SK-N-SH treated with all-trans-retinoic acid at 6 μM for 48 hours (cell line): Measurements from ENCODE around the gene RERG.

Experiments used
- GLIS3 ChIP-seq: fragments of 250-450 bp; sonication (Bioruptor Pico); IDR thresholded peaks from 2 replicates; pipeline ENCODE4 v1.5.0; 2020; ENCODE audit warnings: mild to moderate bottlenecking, moderate library complexity
- PATZ1 ChIP-seq: fragments of 250-450 bp; sonication (Bioruptor Pico); IDR thresholded peaks from 2 replicates; pipeline ENCODE4 v1.8.0; 2020; ENCODE audit warnings: mild to moderate bottlenecking, moderate library complexity, borderline replicate concordance
- PPARA ChIP-seq: fragments of 250-450 bp; sonication (Bioruptor Pico); IDR thresholded peaks from 2 replicates; pipeline ENCODE4 v1.5.0; 2020; ENCODE audit warnings: mild to moderate bottlenecking, borderline replicate concordance
- RARB ChIP-seq: fragments of 250-450 bp; sonication (Bioruptor Pico); IDR thresholded peaks from 2 replicates; pipeline ENCODE4 v1.8.0; 2021; ENCODE audit warnings: mild to moderate bottlenecking, moderate library complexity
- SNAI2 ChIP-seq: fragments of 250-450 bp; sonication (Bioruptor Pico); IDR thresholded peaks from 2 replicates; pipeline ENCODE4 v1.5.0; 2020; ENCODE audit warnings: mild to moderate bottlenecking, moderate library complexity
- ZFP30 ChIP-seq: fragments of 450-650 bp; formaldehyde crosslinking; IDR thresholded peaks from 2 replicates; pipeline ENCODE4 v1.5.0; 2022; ENCODE audit warnings: mild to moderate bottlenecking, moderate library complexity
- ZNF70 ChIP-seq: fragments of 450-650 bp; formaldehyde crosslinking; IDR thresholded peaks from 2 replicates; pipeline ENCODE4 v1.5.0; 2020; ENCODE audit warnings: mild to moderate bottlenecking, moderate library complexity
- ZNF8 ChIP-seq: fragments of 450-650 bp; formaldehyde crosslinking; IDR thresholded peaks from 2 replicates; pipeline ENCODE4 v1.5.0; 2020; ENCODE audit warnings: mild to moderate bottlenecking, moderate library complexity
- TF ChIP-seq, protein P1 (sequence below): fragments of 250-450 bp; sonication (Bioruptor Pico); IDR thresholded peaks from 2 replicates; pipeline ENCODE4 v1.8.0; 2021; ENCODE audit warnings: low read depth, mild to moderate bottlenecking, moderate library complexity, borderline replicate concordance

GRCh38 chr12:15231493-15231892, 10.3 kb upstream of the RERG start:
- TF ChIP-seq PATZ1 (CRISPR knock-in tag): no peak
- TF ChIP-seq, protein P1, sequence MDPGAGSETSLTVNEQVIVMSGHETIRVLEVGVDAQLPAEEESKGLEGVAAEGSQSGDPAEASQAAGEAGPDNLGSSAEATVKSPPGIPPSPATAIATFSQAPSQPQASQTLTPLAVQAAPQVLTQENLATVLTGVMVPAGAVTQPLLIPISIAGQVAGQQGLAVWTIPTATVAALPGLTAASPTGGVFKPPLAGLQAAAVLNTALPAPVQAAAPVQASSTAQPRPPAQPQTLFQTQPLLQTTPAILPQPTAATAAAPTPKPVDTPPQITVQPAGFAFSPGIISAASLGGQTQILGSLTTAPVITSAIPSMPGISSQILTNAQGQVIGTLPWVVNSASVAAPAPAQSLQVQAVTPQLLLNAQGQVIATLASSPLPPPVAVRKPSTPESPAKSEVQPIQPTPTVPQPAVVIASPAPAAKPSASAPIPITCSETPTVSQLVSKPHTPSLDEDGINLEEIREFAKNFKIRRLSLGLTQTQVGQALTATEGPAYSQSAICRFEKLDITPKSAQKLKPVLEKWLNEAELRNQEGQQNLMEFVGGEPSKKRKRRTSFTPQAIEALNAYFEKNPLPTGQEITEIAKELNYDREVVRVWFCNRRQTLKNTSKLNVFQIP (CRISPR knock-in tag): no peak
- TF ChIP-seq ZFP30 (CRISPR knock-in tag): no peak
- TF ChIP-seq PPARA: no peak
- TF ChIP-seq GLIS3: no peak
- no peak for TF ChIP-seq RARB (CRISPR knock-in tag)
- TF ChIP-seq ZNF70 (CRISPR knock-in tag): no peak
- no peak for TF ChIP-seq SNAI2
- TF ChIP-seq ZNF8 (CRISPR knock-in tag): no peak
